HepG2 (cell line): ENCODE results near the gene PLCB4. TPM values are rescaled to one million over a fixed set of nuclear protein-coding genes. Genes with fewer than 3 reads are reported as not detected.

ENCODE experiments used
- E2F1 ChIP-seq: sonication (generic); formaldehyde crosslinking; IDR thresholded peaks from 2 replicates; pipeline ENCODE4 v1.5.0; 2020; ENCODE audit warnings: missing genetic modification reagents
- GMEB1 ChIP-seq: sonication (generic); formaldehyde crosslinking; IDR thresholded peaks from 2 replicates; pipeline ENCODE4 v1.5.1; 2020; ENCODE audit warnings: missing genetic modification reagents, mild to moderate bottlenecking, borderline replicate concordance
- HOXA3 ChIP-seq: sonication (generic); formaldehyde crosslinking; IDR thresholded peaks from 2 replicates; pipeline ENCODE4 v1.5.0; 2020; ENCODE audit warnings: missing genetic modification reagents
- KMT2B ChIP-seq: IDR thresholded peaks from 2 replicates; pipeline ENCODE4 v1.6.1; 2016; ENCODE audit warnings: missing genetic modification reagents, missing compliant biosample characterization
- MAFF ChIP-seq: IDR thresholded peaks from 2 replicates; pipeline ENCODE4 v1.6.1; 2011; ENCODE audit warnings: low read depth, low read length, improper control_type of control experiment
- MLX ChIP-seq: IDR thresholded peaks from 2 replicates; pipeline ENCODE4 v1.6.1; 2016
- MYNN ChIP-seq: sonication (generic); formaldehyde crosslinking; IDR thresholded peaks from 2 replicates; pipeline ENCODE4 v1.4.0; 2020; ENCODE audit warnings: mild to moderate bottlenecking, low read depth, missing genetic modification reagents
- MYPOP ChIP-seq: sonication (generic); formaldehyde crosslinking; IDR thresholded peaks from 2 replicates; pipeline ENCODE4 v1.8.1; 2023; ENCODE audit warnings: mild to moderate bottlenecking, moderate library complexity, missing genetic modification reagents
- PRPF4 ChIP-seq: fragments of 200-400 bp; formaldehyde crosslinking; IDR thresholded peaks from 2 replicates; pipeline ENCODE4 v1.6.1; 2016; ENCODE audit warnings: low read length, low read depth; ENCODE audit not compliant: poor library complexity, severe bottlenecking
- ZBTB37 ChIP-seq: sonication (generic); formaldehyde crosslinking; IDR thresholded peaks from 2 replicates; pipeline ENCODE4 v1.4.0; 2020; ENCODE audit warnings: mild to moderate bottlenecking, missing genetic modification reagents
- ZBTB44 ChIP-seq: sonication (generic); formaldehyde crosslinking; IDR thresholded peaks from 2 replicates; pipeline ENCODE4 v1.4.0; 2020; ENCODE audit warnings: missing genetic modification reagents
- ZFP37 ChIP-seq: sonication (generic); formaldehyde crosslinking; IDR thresholded peaks from 2 replicates; pipeline ENCODE4 v1.4.0; 2020; ENCODE audit warnings: missing genetic modification reagents, borderline replicate concordance
- ZNF503 ChIP-seq: sonication (generic); formaldehyde crosslinking; IDR thresholded peaks from 2 replicates; pipeline ENCODE4 v1.4.0; 2020; ENCODE audit warnings: missing genetic modification reagents
- ZNF562 ChIP-seq: sonication (generic); formaldehyde crosslinking; IDR thresholded peaks from 2 replicates; pipeline ENCODE4 v1.8.0; 2022; ENCODE audit warnings: missing genetic modification reagents, borderline replicate concordance
- ZNF614 ChIP-seq: IDR thresholded peaks from 2 replicates; pipeline ENCODE4 v1.6.1; 2018; ENCODE audit warnings: missing biosample characterization, missing genetic modification reagents, inconsistent platforms, borderline replicate concordance
- ZNF740 ChIP-seq: sonication (generic); formaldehyde crosslinking; IDR thresholded peaks from 2 replicates; pipeline ENCODE4 v1.4.0; 2020; ENCODE audit warnings: missing genetic modification reagents
- ZSCAN31 ChIP-seq: sonication (generic); formaldehyde crosslinking; IDR thresholded peaks from 2 replicates; pipeline ENCODE4 v1.5.0; 2020; ENCODE audit warnings: low read depth, mild to moderate bottlenecking, missing genetic modification reagents
- polyA plus RNA-seq, 8 experiments: library from polyadenylated mRNA; depleted of rRNA in 3 of 8; stranded (reverse) in 7 of 8; unstranded in 1 of 8; fragments of >200 nt; fragmentation: Illumina TruSeq in 4 of 8; extraction: Trizol in 4 of 8; gene quantifications; 2 replicates each; pipeline versions ENCODE4 v1.2.1 to v1.2.3, GENCODE V29; 2011 to 2016; ENCODE audit warnings: low read depth in 4 of 8, missing spikeins in 1 of 8, mixed read lengths in 1 of 8; ENCODE audit not compliant: insufficient read depth in 1 of 8
- total RNA-seq, 5 experiments: library from RNA; depleted of rRNA; stranded (reverse); fragments of >200 nt; fragmentation: Illumina TruSeq; extraction: Trizol; gene quantifications; 2 replicates each; pipeline ENCODE4 v1.2.3, GENCODE V29; 2016; ENCODE audit warnings: low read depth in 1 of 5

The PLCB4 gene
- total and polyA plus RNA-seq, 2 of the 13 experiments (the other 11 are each of a cell fraction or from before 2014, with no cell fraction given): 0.01 TPM; not detected in 1

GRCh38 chr20:9301129-9302090 is 232.5 kb downstream of the PLCB4 start (continued):
- TF ChIP-seq GMEB1 (no peak), ZSCAN31 (CRISPR knock-in tag) (no peak), ZNF614 (CRISPR knock-in tag) (peak; percentile 98), ZBTB44 (no peak), E2F1 (CRISPR knock-in tag) (no peak), MLX (CRISPR knock-in tag) (no peak), ZFP37 (CRISPR knock-in tag) (no peak), MAFF (no peak), ZNF562 (CRISPR knock-in tag) (0 out of 2 replicates have a peak, but pooled peaks have one; percentile 35), ZBTB37 (CRISPR knock-in tag) (no peak), KMT2B (CRISPR knock-in tag) (peak; percentile 62; the same call in 1 of the 2 replicates), ZNF503 (CRISPR knock-in tag) (no peak), PRPF4 (no peak), HOXA3 (CRISPR knock-in tag) (peak; percentile 54; the same call in 1 of the 2 replicates), MYPOP (CRISPR knock-in tag) (peak; percentile 73; the same call in 1 of the 2 replicates), ZNF740 (no peak), MYNN (no peak)
